G401.6 (cell line): ENCODE data around the gene TPM3.
"Not testable (repeated sequence)": the region's sequence is repeated elsewhere in the genome, so short reads cannot be mapped to it uniquely, and the experiment has no call there.

Source experiments
- FAIRE-seq: peaks from 2 replicates; lab custom pipeline; 2012; peaks lifted over from hg19 to GRCh38; lab: Jason Lieb, UNC

The TPM3 gene

GRCh38 chr1:154191990-154192461 lies at the start of gene TPM3:
TPM3 (minus strand) TSS chr1:154192100; CDS start chr1:154192018, 82 bp downstream.
- no peak for FAIRE-seq

GRCh38 chr1:154240294-154240833 lies 48.5 kb upstream of the TPM3 start:
- FAIRE-seq = no peak

GRCh38 chr1:154239491-154239890 lies 47.6 kb upstream of the TPM3 start:
- no peak for FAIRE-seq

GRCh38 chr1:154237880-154238506 lies 46.1 kb upstream of the TPM3 start:
- no peak for FAIRE-seq

GRCh38 chr1:154237435-154237834 lies 45.5 kb upstream of the TPM3 start:
- no peak for FAIRE-seq

GRCh38 chr1:154236855-154237254 lies 45.0 kb upstream of the TPM3 start:
- no peak for FAIRE-seq

GRCh38 chr1:154233127-154233526 lies 41.2 kb upstream of the TPM3 start:
- not testable (repeated sequence) for FAIRE-seq

GRCh38 chr1:154231112-154231511 lies 39.2 kb upstream of the TPM3 start:
- FAIRE-seq = not testable (repeated sequence)

GRCh38 chr1:154225370-154225769 lies 33.5 kb upstream of the TPM3 start:
- no peak for FAIRE-seq

GRCh38 chr1:154223621-154224020 lies 31.7 kb upstream of the TPM3 start:
- FAIRE-seq = no peak

- FAIRE-seq = no peak
Observed at GRCh38 chr1:154222918-154223317, 31.0 kb upstream of the TPM3 start.

GRCh38 chr1:154222518-154222917 lies 30.6 kb upstream of the TPM3 start:
- no peak for FAIRE-seq

- FAIRE-seq = no peak
Observed at GRCh38 chr1:154221278-154222001, 29.5 kb upstream of the TPM3 start.

- FAIRE-seq = no peak
Observed at GRCh38 chr1:154220970-154221277, 29.0 kb upstream of the TPM3 start.

GRCh38 chr1:154220071-154220969 lies 28.4 kb upstream of the TPM3 start, which contains the start of gene UBAP2L:
UBAP2L (plus strand) TSS chr1:154220955; CDS start chr1:154225124, 4,169 bp downstream.
- peak; percentile 98 for FAIRE-seq

- FAIRE-seq = no peak
Observed at GRCh38 chr1:154219541-154219940, 27.6 kb upstream of the TPM3 start.

- no peak for FAIRE-seq
Observed at GRCh38 chr1:154218545-154218944, 26.6 kb upstream of the TPM3 start.

- no peak for FAIRE-seq
Observed at GRCh38 chr1:154213274-154213673, 21.4 kb upstream of the TPM3 start.

- no peak for FAIRE-seq
Observed at GRCh38 chr1:154212083-154212482, 20.2 kb upstream of the TPM3 start.

- FAIRE-seq = no peak
Observed at GRCh38 chr1:154208677-154209388, 16.9 kb upstream of the TPM3 start.

- FAIRE-seq = no peak
Observed at GRCh38 chr1:154207262-154207661, 15.4 kb upstream of the TPM3 start.

GRCh38 chr1:154206196-154206595 lies 14.3 kb upstream of the TPM3 start, which contains the start of gene CFAP141:
CFAP141 (minus strand) TSS chr1:154206333; CDS start chr1:154206307, 26 bp downstream.
- no peak for FAIRE-seq
